Right atrium auricular region (tissue), 2 donors: ENCODE results near the gene NR3C2. TPM values are rescaled to one million over a fixed set of nuclear protein-coding genes. Genes with fewer than 3 reads are reported as not detected.

Source experiments
- DNase-seq: peaks from one replicate; pipeline ENCODE4 v3.0.0-alpha.2; 2019; ENCODE audit warnings: low spot score
- H3K27ac ChIP-seq, 2 donors: fragments of 200-600 bp; sonication (generic); 1 replicate in 1 of 2; 2 replicates in 1 of 2; pipeline ENCODE4 v1.5.1; 2016 to 2019
- H3K27me3 ChIP-seq, 2 donors: fragments of 200-600 bp; sonication (generic); one replicate each; pipeline versions ENCODE4 v1.5.1 to v1.6.0; 2017 to 2019
- H3K36me3 ChIP-seq: fragments of 200-600 bp; sonication (generic); one replicate; pipeline ENCODE4 v1.5.1; 2016
- H3K4me1 ChIP-seq, 2 donors: fragments of 200-600 bp; sonication (generic); one replicate each; pipeline versions ENCODE4 v1.5.1 to v1.6.0; 2017 to 2019
- H3K4me3 ChIP-seq, 2 donors: fragments of 200-600 bp; sonication (generic); 1 replicate in 1 of 2; 2 replicates in 1 of 2; pipeline ENCODE4 v1.5.1; 2017 to 2019; ENCODE audit warnings: mild to moderate bottlenecking in 1 of 2, moderate library complexity in 1 of 2
- H3K9me3 ChIP-seq, 2 donors: fragments of 200-600 bp; sonication (generic); one replicate each; pipeline ENCODE4 v1.5.1; 2019
- total RNA-seq, 2 donors: library from RNA; depleted of rRNA; stranded (reverse); fragments of >200 nt; gene quantifications; one replicate each; pipeline ENCODE4 v1.1.0, GENCODE V29; 2016
- TF ChIP-seq, protein P1 (sequence below), 2 donors: fragments of 200-600 bp; sonication (generic); IDR thresholded peaks; one replicate each; pipeline ENCODE4 v1.5.1; 2019; ENCODE audit warnings: antibody characterized with exemption in 2 of 2

NR3C2 gene
- total RNA-seq, 2 donors from 2014 or later = 15.7 to 39.9 TPM

DNA sequence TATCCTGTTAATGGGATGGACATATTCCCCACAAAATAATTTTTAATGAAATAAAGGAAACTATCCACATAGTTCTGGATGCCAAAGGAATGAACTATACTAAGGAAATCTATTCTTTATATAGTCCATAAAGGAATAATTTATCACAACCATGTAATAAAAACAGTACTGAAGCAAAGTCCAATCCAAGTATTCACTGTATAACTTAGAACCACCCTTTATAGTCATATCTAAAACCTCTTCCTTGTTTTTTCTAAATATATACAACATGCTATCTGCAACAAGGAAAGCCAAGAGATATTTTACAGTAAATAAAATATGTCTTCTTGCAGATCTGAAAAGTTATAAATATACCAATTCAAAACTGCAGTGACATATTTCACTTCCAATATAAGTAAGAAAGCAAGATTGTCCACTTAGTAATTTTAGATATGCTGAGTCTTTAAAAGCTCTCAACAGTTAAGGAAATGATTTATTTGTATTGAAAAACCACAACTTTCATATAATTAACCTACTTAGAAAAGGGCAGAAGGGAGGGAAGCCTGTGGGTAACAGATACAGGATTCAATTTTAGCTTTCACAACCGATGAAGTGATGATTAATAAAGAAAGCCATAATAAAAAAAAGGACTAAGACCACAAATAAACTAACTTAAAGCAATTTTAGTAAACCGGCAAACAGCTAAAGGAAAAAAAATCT lies 8.0 kb downstream of the NR3C2 start:
- Histone ChIP-seq H3K4me1 (peaks cover 0 to 76% of the 10 kb centered on the region in 2 donors), H3K9me3 (no peaks in the 10 kb centered on the region), H3K36me3 (no peaks in the 10 kb centered on the region), H3K4me3 (no peak overlapping the region), H3K27ac (no peak overlapping the region), H3K27me3 (no peaks in the 10 kb centered on the region)
- TF ChIP-seq, protein P1, sequence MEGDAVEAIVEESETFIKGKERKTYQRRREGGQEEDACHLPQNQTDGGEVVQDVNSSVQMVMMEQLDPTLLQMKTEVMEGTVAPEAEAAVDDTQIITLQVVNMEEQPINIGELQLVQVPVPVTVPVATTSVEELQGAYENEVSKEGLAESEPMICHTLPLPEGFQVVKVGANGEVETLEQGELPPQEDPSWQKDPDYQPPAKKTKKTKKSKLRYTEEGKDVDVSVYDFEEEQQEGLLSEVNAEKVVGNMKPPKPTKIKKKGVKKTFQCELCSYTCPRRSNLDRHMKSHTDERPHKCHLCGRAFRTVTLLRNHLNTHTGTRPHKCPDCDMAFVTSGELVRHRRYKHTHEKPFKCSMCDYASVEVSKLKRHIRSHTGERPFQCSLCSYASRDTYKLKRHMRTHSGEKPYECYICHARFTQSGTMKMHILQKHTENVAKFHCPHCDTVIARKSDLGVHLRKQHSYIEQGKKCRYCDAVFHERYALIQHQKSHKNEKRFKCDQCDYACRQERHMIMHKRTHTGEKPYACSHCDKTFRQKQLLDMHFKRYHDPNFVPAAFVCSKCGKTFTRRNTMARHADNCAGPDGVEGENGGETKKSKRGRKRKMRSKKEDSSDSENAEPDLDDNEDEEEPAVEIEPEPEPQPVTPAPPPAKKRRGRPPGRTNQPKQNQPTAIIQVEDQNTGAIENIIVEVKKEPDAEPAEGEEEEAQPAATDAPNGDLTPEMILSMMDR (IDR thresholded peaks at IDR 0.05) = no peak
- DNase-seq = no peak

DNA sequence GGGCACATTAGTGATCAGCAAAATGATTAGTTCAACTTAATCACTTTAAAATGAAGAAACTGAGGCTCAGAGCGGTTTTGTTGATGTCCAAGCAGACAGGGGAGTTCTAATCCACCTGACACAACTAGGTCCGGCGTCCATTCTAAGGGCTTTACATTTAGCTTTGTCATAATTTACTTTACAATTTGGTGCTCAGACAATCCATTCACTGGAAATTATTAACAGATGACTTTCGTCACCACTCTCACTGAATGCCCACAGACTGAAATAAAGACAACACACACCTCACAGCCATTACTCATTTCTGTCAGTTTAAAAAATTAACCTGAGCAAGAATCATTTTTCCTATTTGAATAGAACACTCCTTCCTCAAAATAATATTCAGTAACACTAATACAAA lies 10.8 kb downstream of the NR3C2 start:
- Histone ChIP-seq H3K9me3 (no peaks in the 10 kb centered on the region), H3K4me3 (no peak overlapping the region), H3K27ac (no peak overlapping the region), H3K4me1 (peaks cover 0 to 72% of the 10 kb centered on the region in 2 donors), H3K36me3 (no peaks in the 10 kb centered on the region), H3K27me3 (no peaks in the 10 kb centered on the region)
- TF ChIP-seq, protein P1 (IDR thresholded peaks at IDR 0.05) = no peak
- no peak for DNase-seq

DNA sequence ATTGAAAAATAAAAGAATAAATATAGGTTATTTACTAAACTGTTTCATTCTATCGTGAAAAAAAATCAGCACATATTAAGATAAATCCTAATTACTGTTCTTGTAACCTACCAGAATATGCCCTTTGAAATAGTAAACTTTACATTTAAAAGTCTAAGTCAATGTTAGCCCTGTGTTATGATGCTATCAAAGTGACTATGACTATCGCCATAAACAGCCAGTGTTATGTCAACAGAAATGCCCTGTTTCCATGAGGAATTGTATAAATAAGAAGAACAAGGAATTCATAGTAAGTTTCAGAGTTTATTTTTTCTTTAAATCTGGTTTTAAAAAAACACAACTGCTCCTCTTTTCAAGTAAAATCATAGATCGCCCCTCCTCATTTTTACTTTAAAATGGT lies 11.4 kb downstream of the NR3C2 start:
- DNase-seq = no peak
- no peaks in the 10 kb centered on the region for H3K27me3 ChIP-seq
- H3K4me3 ChIP-seq = no peak overlapping the region
- peaks cover 0 to 67% of the 10 kb centered on the region in 2 donors for H3K4me1 ChIP-seq
- TF ChIP-seq, protein P1 (IDR thresholded peaks at IDR 0.05) = no peak
- no peaks in the 10 kb centered on the region for H3K36me3 ChIP-seq
- H3K27ac ChIP-seq = no peak overlapping the region
- H3K9me3 ChIP-seq = no peaks in the 10 kb centered on the region

DNA sequence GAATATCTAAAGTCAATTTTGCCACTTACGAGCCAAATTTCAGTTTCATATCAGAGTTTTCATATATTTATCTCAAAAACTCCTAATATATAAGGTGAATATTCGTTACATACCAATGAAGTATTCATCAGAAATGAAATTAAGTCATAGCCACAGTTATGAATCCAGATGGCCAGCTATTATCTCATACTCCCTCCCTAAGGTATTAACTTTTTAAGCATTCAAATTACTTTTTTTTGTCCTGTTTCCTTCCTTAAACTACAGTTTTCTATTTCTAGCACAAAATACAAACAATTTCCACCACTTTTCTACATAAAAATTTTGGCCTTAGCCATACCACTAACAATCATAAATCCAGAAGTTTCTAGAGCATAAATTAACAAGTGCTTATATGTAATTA lies 13.0 kb downstream of the NR3C2 start:
- no peaks in the 10 kb centered on the region for H3K36me3 ChIP-seq
- no peak overlapping the region for H3K27ac ChIP-seq
- H3K9me3 ChIP-seq = no peaks in the 10 kb centered on the region
- DNase-seq = no peak
- H3K4me3 ChIP-seq = no peak overlapping the region
- TF ChIP-seq, protein P1 (IDR thresholded peaks at IDR 0.05) = no peak
- H3K4me1 ChIP-seq = peaks cover 0 to 57% of the 10 kb centered on the region in 2 donors
- H3K27me3 ChIP-seq = no peaks in the 10 kb centered on the region

DNA sequence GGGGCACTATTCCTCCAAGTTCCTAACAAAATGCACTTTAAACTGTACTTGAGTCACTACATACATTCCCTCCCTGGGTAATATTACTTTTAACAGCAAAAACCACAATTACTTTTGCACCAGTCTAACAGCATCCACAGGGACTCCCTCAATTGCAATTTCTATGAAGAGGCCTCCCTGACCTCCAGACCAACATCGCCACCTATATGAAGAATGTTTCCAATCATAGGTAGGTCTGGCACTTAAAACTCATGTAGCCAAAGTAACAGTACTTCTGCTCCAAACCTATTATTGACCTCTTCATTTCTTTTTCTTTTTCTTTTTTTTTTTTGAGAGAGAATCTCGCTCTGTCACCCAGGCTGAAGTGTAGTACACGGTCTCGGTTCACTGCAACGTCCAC lies 15.6 kb downstream of the NR3C2 start:
- Histone ChIP-seq H3K27ac (no peak overlapping the region), H3K27me3 (no peaks in the 10 kb centered on the region), H3K9me3 (no peaks in the 10 kb centered on the region), H3K4me3 (no peak overlapping the region), H3K36me3 (no peaks in the 10 kb centered on the region), H3K4me1 (peaks cover 0 to 35% of the 10 kb centered on the region in 2 donors)
- no peak for DNase-seq
- TF ChIP-seq, protein P1 (IDR thresholded peaks at IDR 0.05) = no peak
